HEK293 (cell line): ENCODE data around the gene GNAT1.

ENCODE experiments used
- CTCF ChIA-PET: fragments of 350-600 bp; formaldehyde crosslinking; extraction: SDS; loops from one replicate; lab custom pipeline; 2021; ENCODE audit warnings: antibody characterized with exemption; lab: Yijun Ruan, JAX
- POLR2A ChIA-PET: fragments of 300-600 bp; formaldehyde crosslinking; extraction: SDS; loops from one replicate; lab custom pipeline; 2020; ENCODE audit warnings: antibody characterized with exemption, inconsistent platforms; lab: Yijun Ruan, JAX
- H3K27ac ChIP-seq: fragments of 200-500 bp; sonication (Bioruptor generic); 2 replicates; pipeline ENCODE4 v1.5.1; 2014; ENCODE audit warnings: low read depth, low read length, control low read depth, inconsistent platforms; ENCODE audit errors: extremely low read depth
- H3K36me3 ChIP-seq, 2 experiments: fragments of 200-500 bp in 1 of 2; sonication (Bioruptor generic) in 1 of 2; 1 replicate in 1 of 2; 2 replicates in 1 of 2; pipeline ENCODE4 v1.5.1; 2014 to 2017; ENCODE audit warnings: inconsistent platforms in 2 of 2, low read length in 2 of 2; ENCODE audit not compliant: control insufficient read depth in 2 of 2, insufficient read depth in 1 of 2
- H3K4me1 ChIP-seq: fragments of 200-500 bp; sonication (Bioruptor generic); 2 replicates; pipeline ENCODE4 v1.5.1; 2014; ENCODE audit warnings: mild to moderate bottlenecking, low read length, inconsistent platforms; ENCODE audit not compliant: control insufficient read depth, insufficient read depth
- H3K4me3 ChIP-seq: 2 replicates; pipeline ENCODE4 v1.5.1; 2011; ENCODE audit warnings: low read depth, mild to moderate bottlenecking, control low read depth, low read length, moderate library complexity
- H3K9me3 ChIP-seq: fragments of 200-500 bp; sonication (Bioruptor generic); 2 replicates; pipeline ENCODE4 v1.5.1; 2014; ENCODE audit warnings: low read depth, low read length, inconsistent platforms; ENCODE audit not compliant: control insufficient read depth, insufficient read depth
- FEZF1 ChIP-seq: fragments of 450-650 bp; formaldehyde crosslinking; IDR thresholded peaks from 2 replicates; pipeline ENCODE4 v1.5.1; 2016; ENCODE audit warnings: missing biosample characterization, missing genetic modification characterization
- GFI1B ChIP-seq: fragments of 450-650 bp; formaldehyde crosslinking; IDR thresholded peaks from 2 replicates; pipeline ENCODE4 v1.5.1; 2016; ENCODE audit warnings: missing biosample characterization, missing genetic modification characterization
- HIC1 ChIP-seq: fragments of 450-650 bp; formaldehyde crosslinking; IDR thresholded peaks from 2 replicates; pipeline ENCODE4 v1.5.1; 2016; ENCODE audit warnings: missing biosample characterization, missing genetic modification characterization
- MYNN ChIP-seq: fragments of 450-650 bp; formaldehyde crosslinking; IDR thresholded peaks from 2 replicates; pipeline ENCODE4 v1.5.1; 2016; ENCODE audit warnings: missing biosample characterization, missing genetic modification characterization, borderline replicate concordance
- PRDM1 ChIP-seq: fragments of 450-650 bp; formaldehyde crosslinking; IDR thresholded peaks from 2 replicates; pipeline ENCODE4; 2016; ENCODE audit warnings: missing biosample characterization, missing genetic modification characterization
- PRDM2 ChIP-seq: fragments of 450-650 bp; formaldehyde crosslinking; IDR thresholded peaks from 2 replicates; pipeline ENCODE4 v1.5.1; 2016; ENCODE audit warnings: missing biosample characterization, missing genetic modification characterization, borderline replicate concordance
- RBAK ChIP-seq: fragments of 450-650 bp; formaldehyde crosslinking; IDR thresholded peaks from 2 replicates; pipeline ENCODE4 v1.5.1; 2016; ENCODE audit warnings: missing biosample characterization, missing genetic modification characterization
- REPIN1 ChIP-seq: fragments of 450-650 bp; formaldehyde crosslinking; IDR thresholded peaks from 2 replicates; pipeline ENCODE4 v1.5.1; 2017; ENCODE audit warnings: missing biosample characterization, missing genetic modification characterization, low read depth
- SP2 ChIP-seq: fragments of 450-650 bp; formaldehyde crosslinking; IDR thresholded peaks from 2 replicates; pipeline ENCODE4 v1.5.1; 2016; ENCODE audit warnings: missing biosample characterization, missing genetic modification characterization
- ZBTB21 ChIP-seq: fragments of 450-650 bp; formaldehyde crosslinking; IDR thresholded peaks from 2 replicates; pipeline ENCODE4 v1.5.1; 2017; ENCODE audit warnings: missing biosample characterization, missing genetic modification characterization
- ZBTB6 ChIP-seq: fragments of 450-650 bp; formaldehyde crosslinking; IDR thresholded peaks from 2 replicates; pipeline ENCODE4 v1.5.1; 2017; ENCODE audit warnings: missing biosample characterization, missing genetic modification characterization
- ZNF148 ChIP-seq: fragments of 450-650 bp; formaldehyde crosslinking; IDR thresholded peaks from 2 replicates; pipeline ENCODE4 v1.5.0; 2017; ENCODE audit warnings: missing biosample characterization, missing genetic modification characterization, borderline replicate concordance
- ZNF16 ChIP-seq: fragments of 450-650 bp; formaldehyde crosslinking; IDR thresholded peaks from 2 replicates; pipeline ENCODE4 v1.5.1; 2016; ENCODE audit warnings: low read depth, missing biosample characterization, missing genetic modification characterization
- ZNF169 ChIP-seq: fragments of 450-650 bp; formaldehyde crosslinking; IDR thresholded peaks from 2 replicates; pipeline ENCODE4 v1.5.1; 2016; ENCODE audit warnings: missing biosample characterization, missing genetic modification characterization
- ZNF26 ChIP-seq: fragments of 450-650 bp; formaldehyde crosslinking; IDR thresholded peaks from 2 replicates; pipeline ENCODE4 v1.5.1; 2016; ENCODE audit warnings: missing biosample characterization, missing genetic modification characterization
- ZNF341 ChIP-seq: fragments of 450-650 bp; formaldehyde crosslinking; IDR thresholded peaks from 2 replicates; pipeline ENCODE4; 2016; ENCODE audit warnings: low read depth, missing biosample characterization, missing genetic modification characterization
- ZNF394 ChIP-seq: fragments of 450-650 bp; formaldehyde crosslinking; IDR thresholded peaks from 2 replicates; pipeline ENCODE4 v1.5.1; 2016; ENCODE audit warnings: missing biosample characterization, missing genetic modification characterization, mild to moderate bottlenecking, moderate library complexity, borderline replicate concordance
- ZNF48 ChIP-seq: fragments of 450-650 bp; formaldehyde crosslinking; IDR thresholded peaks from 2 replicates; pipeline ENCODE4 v1.5.1; 2016; ENCODE audit warnings: missing biosample characterization, missing genetic modification characterization
- ZNF530 ChIP-seq: fragments of 450-650 bp; formaldehyde crosslinking; IDR thresholded peaks from 2 replicates; pipeline ENCODE4 v1.5.1; 2016; ENCODE audit warnings: low read depth, missing biosample characterization, missing genetic modification characterization
- ZNF548 ChIP-seq: fragments of 450-650 bp; formaldehyde crosslinking; IDR thresholded peaks from 2 replicates; pipeline ENCODE4 v1.5.1; 2016; ENCODE audit warnings: missing biosample characterization, missing genetic modification characterization
- ZNF558 ChIP-seq: fragments of 450-650 bp; formaldehyde crosslinking; IDR thresholded peaks from 2 replicates; pipeline ENCODE4 v1.5.1; 2016; ENCODE audit warnings: missing biosample characterization, missing genetic modification characterization
- ZNF645 ChIP-seq: fragments of 450-650 bp; formaldehyde crosslinking; IDR thresholded peaks from 2 replicates; pipeline ENCODE4; 2016; ENCODE audit warnings: missing biosample characterization, missing genetic modification characterization

Gene GNAT1

GRCh38 chr3:50232303-50232702 is 40.9 kb downstream of the GNAT1 start (continued):
- TF ChIP-seq ZNF645 = no peak
- no peak for TF ChIP-seq REPIN1 (tag by site-specific recombination)
- no peak for TF ChIP-seq RBAK (tag by site-specific recombination)
- TF ChIP-seq, all 188 proteins: peak for 0

GRCh38 chr3:50233176-50233575 is 41.8 kb downstream of the GNAT1 start:
- peaks cover 7% of the 10 kb centered on the region for H3K4me1 ChIP-seq
- CTCF ChIA-PET = interaction anchor here (0.5 to 1.8 kb wide), 5 partner anchors 13 to 39 kb away, joined by 3 to 8 read pairs (median 5); no protein-coding TSS in a partner anchor
- no peak overlapping the region for H3K4me3 ChIP-seq
- H3K36me3 ChIP-seq = no peaks in the 10 kb centered on the region
- H3K27ac ChIP-seq = no peak overlapping the region
- POLR2A ChIA-PET = interaction anchor here (0.7 to 2.0 kb wide), 2 partner anchors 95 to 124 kb away, joined by 3 to 9 read pairs; partner anchors contain the start of gene TUSC2
- no peaks in the 10 kb centered on the region for H3K9me3 ChIP-seq
- TF ChIP-seq ZNF394 (tag by site-specific recombination) (peak; percentile 57; the same call in 1 of the 2 replicates), MYNN (tag by site-specific recombination) (peak; percentile 73; the same call in 1 of the 2 replicates), SP2 (tag by site-specific recombination) (0 out of 2 replicates have a peak, but pooled peaks have one; percentile 6), ZBTB21 (no peak), PRDM1 (tag by site-specific recombination) (no peak), HIC1 (tag by site-specific recombination) (no peak), ZNF16 (no peak), ZNF169 (tag by site-specific recombination) (no peak), ZNF48 (tag by site-specific recombination) (no peak), ZNF558 (tag by site-specific recombination) (no peak), FEZF1 (tag by site-specific recombination) (peak; percentile 43), ZNF148 (tag by site-specific recombination) (no peak), ZBTB6 (tag by site-specific recombination) (no peak), ZNF548 (tag by site-specific recombination) (no peak), ZNF26 (tag by site-specific recombination) (no peak), ZNF530 (tag by site-specific recombination) (no peak), PRDM2 (tag by site-specific recombination) (no peak), ZNF341 (peak; percentile 78), GFI1B (tag by site-specific recombination) (no peak)
